CD14-positive monocyte (primary cell): Measurements from ENCODE around the gene NTRK3. TPM values are rescaled to one million over a fixed set of nuclear protein-coding genes. Genes with fewer than 3 reads are reported as not detected.

Experiments
- DNase-seq, 3 donors: peaks; one replicate each; pipeline ENCODE4 v3.0.0-alpha.2; 2011 to 2022
- H2AFZ ChIP-seq: 2 replicates; pipeline ENCODE4 v1.6.0; 2012; ENCODE audit warnings: mild to moderate bottlenecking, low read depth, low read length, inconsistent platforms; ENCODE audit not compliant: insufficient read depth, poor library complexity, severe bottlenecking
- H3K27ac ChIP-seq, 2 donors: 1 replicate in 1 of 2; 2 replicates in 1 of 2; pipeline ENCODE4 v1.5.1; 2012 to 2013; ENCODE audit warnings: low read length in 2 of 2, control low read depth in 1 of 2, inconsistent platforms in 1 of 2, low read depth in 1 of 2, mild to moderate bottlenecking in 1 of 2
- H3K27me3 ChIP-seq, 2 donors: one replicate each; pipeline versions ENCODE4 v1.6.0 to v1.6.1; 2011 to 2013; ENCODE audit warnings: low read length in 2 of 2; ENCODE audit not compliant: control insufficient read depth in 2 of 2, insufficient read depth in 2 of 2
- H3K36me3 ChIP-seq, 2 donors: replicated peaks in 1 of 2; 1 replicate in 1 of 2; 2 replicates in 1 of 2; pipeline versions ENCODE4 v1.5.1 to v1.6.1; 2012 to 2013; ENCODE audit warnings: low read length in 2 of 2, control low read depth in 1 of 2, inconsistent platforms in 1 of 2, mild to moderate bottlenecking in 1 of 2; ENCODE audit not compliant: insufficient read depth in 2 of 2, control insufficient read depth in 1 of 2
- H3K4me1 ChIP-seq, 2 donors: 1 replicate in 1 of 2; 2 replicates in 1 of 2; pipeline versions ENCODE4 v1.5.1 to v1.6.1; 2012 to 2013; ENCODE audit warnings: low read length in 2 of 2, control low read depth in 1 of 2, inconsistent platforms in 1 of 2, mild to moderate bottlenecking in 1 of 2, moderate library complexity in 1 of 2; ENCODE audit not compliant: insufficient read depth in 2 of 2, control insufficient read depth in 1 of 2
- H3K4me2 ChIP-seq: replicated peaks from 2 replicates; pipeline ENCODE3; 2012; ENCODE audit warnings: low read length, moderate library complexity, mild to moderate bottlenecking; ENCODE audit not compliant: poor library complexity, severe bottlenecking; ENCODE audit errors: extremely low read depth
- H3K4me3 ChIP-seq, 3 experiments: fragments of 200-600 bp in 1 of 3; sonication (generic) in 1 of 3; replicated peaks in 1 of 3; 1 replicate in 2 of 3; 2 replicates in 1 of 3; pipeline ENCODE4 v1.5.1; 2011 to 2013; ENCODE audit warnings: low read length in 3 of 3, mild to moderate bottlenecking in 3 of 3, control low read depth in 2 of 3, low read depth in 2 of 3, inconsistent platforms in 1 of 3, moderate library complexity in 1 of 3
- H3K79me2 ChIP-seq: 2 replicates; pipeline ENCODE4 v1.6.0; 2012; ENCODE audit warnings: mild to moderate bottlenecking, control low read depth, inconsistent platforms, low read length, moderate library complexity; ENCODE audit not compliant: insufficient read depth
- H3K9ac ChIP-seq: 2 replicates; pipeline ENCODE4 v1.6.0; 2017; ENCODE audit warnings: low read length, mild to moderate bottlenecking; ENCODE audit not compliant: insufficient read depth, poor library complexity, severe bottlenecking
- H3K9me3 ChIP-seq, 2 donors: replicated peaks in 1 of 2; 1 replicate in 1 of 2; 2 replicates in 1 of 2; pipeline versions ENCODE4 v1.5.1 to v1.6.1; 2012 to 2013; ENCODE audit warnings: low read length in 2 of 2, control low read depth in 1 of 2; ENCODE audit not compliant: control insufficient read depth in 1 of 2, insufficient read depth in 1 of 2
- H4K20me1 ChIP-seq: 2 replicates; pipeline ENCODE4 v1.6.0; 2012; ENCODE audit warnings: mild to moderate bottlenecking, low read length, control low read depth, moderate library complexity; ENCODE audit not compliant: insufficient read depth
- H3K27ac Mint-ChIP-seq, 7 donors: one replicate each; pipeline ENCODE4 v1.8.0; 2020; ENCODE audit warnings: mild to moderate bottlenecking in 7 of 7, mixed read lengths in 7 of 7, moderate library complexity in 6 of 7, inconsistent platforms in 2 of 7
- H3K27me3 Mint-ChIP-seq, 3 donors: one replicate each; pipeline ENCODE4 v1.8.0; 2021 to 2022; ENCODE audit warnings: low read depth in 3 of 3, mild to moderate bottlenecking in 3 of 3, mixed read lengths in 3 of 3, moderate library complexity in 3 of 3, inconsistent platforms in 1 of 3
- H3K36me3 Mint-ChIP-seq, 2 donors: one replicate each; pipeline ENCODE4 v1.8.0; 2020; ENCODE audit warnings: mixed read lengths in 2 of 2, inconsistent platforms in 1 of 2, mild to moderate bottlenecking in 1 of 2
- H3K4me1 Mint-ChIP-seq: one replicate; pipeline ENCODE4 v1.8.0; 2020; ENCODE audit warnings: mild to moderate bottlenecking, mixed read lengths
- H3K4me3 Mint-ChIP-seq, 2 donors: one replicate each; pipeline ENCODE4 v1.8.0; 2020; ENCODE audit warnings: mild to moderate bottlenecking in 2 of 2, mixed read lengths in 2 of 2, moderate library complexity in 1 of 2
- H3K9me3 Mint-ChIP-seq, 7 donors: one replicate each; pipeline ENCODE4 v1.8.0; 2020 to 2022; ENCODE audit warnings: mixed read lengths in 7 of 7, mild to moderate bottlenecking in 6 of 7, moderate library complexity in 6 of 7, inconsistent platforms in 2 of 7
- CTCF ChIP-seq: fragments of 200-600 bp; IDR thresholded peaks from one replicate; pipeline ENCODE4 v1.8.0; 2022; ENCODE audit warnings: antibody characterized with exemption, mild to moderate bottlenecking
- WGBS: methylation state at CpG from one replicate; pipeline ENCODE4 v1.1.5; 2013; ENCODE audit warnings: missing lambda C conversion rate; ENCODE audit not compliant: insufficient coverage; 5-methylcytosine and 5-hydroxymethylcytosine counted together
- intact Hi-C, 2 donors: fragments of 100-400 bp; cut with micrococcal nuclease; formaldehyde crosslinking; loops; one replicate each; pipeline versions ENCODE4 v1.15.0 to v1.15.1; 2023
- polyA plus RNA-seq, 3 donors: library from polyadenylated mRNA; depleted of rRNA in 1 of 3; unstranded in 2 of 3; stranded (reverse) in 1 of 3; fragments of 300-500 nt in 2 of 3; fragments of >200 nt in 1 of 3; fragmentation: Illumina TruSeq in 2 of 3; gene quantifications; 1 replicate in 2 of 3; 2 replicates in 1 of 3; pipeline ENCODE4 v1.2.3, GENCODE V29; 2012 to 2021

Gene NTRK3
- polyA plus RNA-seq, 3 donors = not detected

- Histone ChIP-seq H3K79me2 (no peaks in the 10 kb centered on the region), H3K4me1 (no peaks in the 10 kb centered on the region), H3K9me3 (no peaks in the 10 kb centered on the region), H2AFZ (no peak overlapping the region), H3K9ac (no peak overlapping the region), H3K27ac (no peak overlapping the region), H3K4me3 (no peak overlapping the region), H4K20me1 (no peaks in the 10 kb centered on the region), H3K4me2 (no peak overlapping the region), H3K36me3 (no peaks in the 10 kb centered on the region), H3K27me3 (no peaks in the 10 kb centered on the region)
- DNase-seq = no peak
- no peak overlapping the region for H3K27ac Mint-ChIP-seq
- intact Hi-C loops = no loop called here
- peaks cover 0 to 18% (median 4%) of the 10 kb centered on the region in 7 donors for H3K9me3 Mint-ChIP-seq
- WGBS = 81% methylated on average over 3 of the region's 3 CpGs
- H3K36me3 Mint-ChIP-seq = no peaks in the 10 kb centered on the region
- no peak for TF ChIP-seq CTCF
- no peak overlapping the region for H3K4me3 Mint-ChIP-seq
- H3K27me3 Mint-ChIP-seq = peaks cover 0 to 3% (median 0%) of the 10 kb centered on the region in 3 donors
- H3K4me1 Mint-ChIP-seq = no peaks in the 10 kb centered on the region
These were observed 189.2 kb downstream of the NTRK3 start for GRCh38 chr15:88067331-88067685.

GRCh38 chr15:88066636-88067330 lies 189.8 kb downstream of the NTRK3 start:
- Histone ChIP-seq H2AFZ (no peak overlapping the region), H3K4me1 (no peaks in the 10 kb centered on the region), H4K20me1 (no peaks in the 10 kb centered on the region), H3K27me3 (no peaks in the 10 kb centered on the region), H3K36me3 (no peaks in the 10 kb centered on the region), H3K9me3 (no peaks in the 10 kb centered on the region), H3K27ac (no peak overlapping the region), H3K4me3 (no peak overlapping the region), H3K9ac (no peak overlapping the region), H3K79me2 (no peaks in the 10 kb centered on the region), H3K4me2 (no peak overlapping the region)
- H3K36me3 Mint-ChIP-seq = no peaks in the 10 kb centered on the region
- TF ChIP-seq CTCF = no peak
- H3K4me3 Mint-ChIP-seq = no peak overlapping the region
- H3K4me1 Mint-ChIP-seq = no peaks in the 10 kb centered on the region
- DNase-seq = no peak
- peaks cover 0 to 18% (median 4%) of the 10 kb centered on the region in 7 donors for H3K9me3 Mint-ChIP-seq
- intact Hi-C loops = no loop called here
- H3K27ac Mint-ChIP-seq = no peak overlapping the region
- peaks cover 0 to 3% (median 0%) of the 10 kb centered on the region in 3 donors for H3K27me3 Mint-ChIP-seq
- WGBS = 86% methylated on average over 3 of the region's 4 CpGs
